Prostate gland (tissue), 2 donors: ENCODE data around the gene LRRC31.

ENCODE experiments used
- CTCF ChIP-seq, 4 experiments: fragments of 200-600 bp in 2 of 4; fragments of 450-650 bp in 2 of 4; sonication (generic) in 2 of 4; IDR thresholded peaks; 1 replicate in 3 of 4; 2 replicates in 1 of 4; pipeline ENCODE4 v1.5.1; 2016 to 2019; ENCODE audit warnings: antibody characterized with exemption in 4 of 4, mild to moderate bottlenecking in 2 of 4, moderate library complexity in 2 of 4
- POLR2A ChIP-seq: fragments of 450-650 bp; IDR thresholded peaks from one replicate; pipeline ENCODE4 v1.6.1; 2016; ENCODE audit warnings: antibody characterized with exemption, mild to moderate bottlenecking

GRCh38 chr3:169818316-169818715 lies 51.4 kb downstream of the LRRC31 start:
- TF ChIP-seq CTCF (IDR thresholded peaks at IDR 0.05) (no peak), POLR2A (no peak)
